Heart right ventricle (tissue), 16 donors: ENCODE data around the gene TMED8. TPM values are rescaled to one million over a fixed set of nuclear protein-coding genes. Genes with fewer than 3 reads are reported as not detected.

Experiments
- ATAC-seq, 8 donors: fragments of 200-7000 bp; cut with Tn5 transposase; one replicate each; pipeline ENCODE4 v1.9.1; 2020; ENCODE audit warnings: mild to moderate bottlenecking in 8 of 8, moderate library complexity in 8 of 8, moderate number of reproducible peaks in 1 of 8
- DNase-seq, 2 donors: peaks; one replicate each; pipeline ENCODE4 v3.0.0-alpha.2; 2020
- H3K27ac ChIP-seq, 10 donors: fragments of 200-600 bp; sonication (generic) in 2 of 10; one replicate each; pipeline versions ENCODE4 v1.5.0 to v1.8.0; 2020 to 2022; ENCODE audit warnings: mild to moderate bottlenecking in 3 of 10
- H3K27me3 ChIP-seq, 7 donors: fragments of 200-600 bp; one replicate each; pipeline ENCODE4 v1.8.0; 2021 to 2022; ENCODE audit warnings: mild to moderate bottlenecking in 2 of 7
- H3K36me3 ChIP-seq, 9 donors: fragments of 200-600 bp; sonication (generic) in 1 of 9; one replicate each; pipeline versions ENCODE4 v1.5.0 to v1.8.0; 2020 to 2022; ENCODE audit warnings: mild to moderate bottlenecking in 2 of 9
- H3K4me1 ChIP-seq, 9 donors: fragments of 200-600 bp; sonication (generic) in 1 of 9; one replicate each; pipeline versions ENCODE4 v1.5.0 to v1.8.0; 2020 to 2022; ENCODE audit warnings: mild to moderate bottlenecking in 4 of 9
- H3K4me3 ChIP-seq, 10 donors: fragments of 200-600 bp; sonication (generic) in 2 of 10; one replicate each; pipeline versions ENCODE4 v1.5.0 to v1.8.0; 2020 to 2022; ENCODE audit warnings: mild to moderate bottlenecking in 7 of 10, moderate library complexity in 2 of 10
- H3K9me3 ChIP-seq, 11 donors: fragments of 200-600 bp in 10 of 11; sonication (generic) in 2 of 11; one replicate each; pipeline versions ENCODE4 v1.5.0 to v1.8.0; 2013 to 2022; ENCODE audit warnings: mild to moderate bottlenecking in 2 of 11, control low read depth in 1 of 11, moderate library complexity in 1 of 11
- CTCF ChIP-seq, 9 donors: fragments of 200-600 bp; sonication (generic) in 2 of 9; IDR thresholded peaks; one replicate each; pipeline versions ENCODE4 v1.5.0 to v1.8.0; 2021 to 2022; ENCODE audit warnings: antibody characterized with exemption in 9 of 9, mild to moderate bottlenecking in 5 of 9, moderate library complexity in 1 of 9
- WGBS, 2 donors: extraction: QIAGEN DNeasy Blood & Tissue Kit; methylation state at CpG; one replicate each; pipeline ENCODE4 v1.1.7; 2013; ENCODE audit warnings: inconsistent platforms in 1 of 2; 5-methylcytosine and 5-hydroxymethylcytosine counted together
- intact Hi-C, 10 donors: fragments of 100-400 bp; cut with DNase I; formaldehyde crosslinking; loops; one replicate each; pipeline versions ENCODE4 v1.11.1 to v1.14.2; 2022
- polyA plus RNA-seq, 2 donors: library from polyadenylated mRNA; stranded (reverse); fragments of 200-250 nt; gene quantifications; one replicate each; pipeline ENCODE4 v1.2.3, GENCODE V29; 2013
- total RNA-seq, 10 donors: library from RNA; stranded (reverse); fragmentation: NEBNext Ultra II Directional in 3 of 10; extraction: Animal tissue kit (Norgen Biotek cat#: 25700) in 3 of 10; gene quantifications; one replicate each; pipeline versions ENCODE4 v1.2.1 to v1.2.4, GENCODE V29; 2021 to 2023
- donor health status: Arrhythmogenic right ventricular cardiomyopathy.
- donor health status: ischemic (EF 13 %, LVEDD 7.1; RV severe dilation, severe dysfunction).
- donor health status: healthy with polysubstance abuse.
- donor health status: DM: no; HTN: yes; CAD: no.
- donor health status: DM: no; HTN: no; CAD: no.
- donor health status: ischemic (EF 25% LVEDD 6.9; RV normal size, moderate dysfunction).
- donor health status: ischemic (EF 25% LVEDD 5.7; RV mildly dilated, moderate dysfunction).
- donor health status: healthy.
- donor health status: DM: yes; HTN: yes; CAD: no.
- donor health status: Ischemic cardiomyopathy.
- donor health status: ischemic (EF 35%, LVEDD 5.7; RV mildly dilated, moderate dysfunction).
- donor health status: nonischemic (EF 11% LVEDD 7.7; RV severe dilation, severe dysfunction).
- donor health status: DM: yes; HTN: yes; CAD: no.
- donor health status: PGD.
- donor health status: ischemic (EF 29% LVEDD 5.4; RV normal size, mild dysfunction).
- donor health status: nonischemic (EF 23%, LVEDD 6.1; RV moderate dilation, normal function).

Gene TMED8
- total and polyA plus RNA-seq, 12 donors = 1.8 to 8.7 (median 6.8) TPM

GRCh38 chr14:77316195-77316505, 60.7 kb downstream of the TMED8 start:
- peaks cover 0 to 63% (median 27%) of the 10 kb centered on the region in 9 donors for H3K4me1 ChIP-seq
- ATAC-seq (no peak), DNase-seq (no peak)
- TF ChIP-seq CTCF (IDR thresholded peaks at IDR 0.05) = peak in 3 of 9 donors; percentile 5 to 17 (median 14)
- no peak overlapping the region for H3K27ac ChIP-seq
- H3K27me3 ChIP-seq = no peaks in the 10 kb centered on the region
- H3K36me3 ChIP-seq = no peaks in the 10 kb centered on the region
- H3K9me3 ChIP-seq = no peaks in the 10 kb centered on the region
- intact Hi-C loops = loop anchor here (1.0 to 10.0 kb wide), 10 partner anchors 161 to 444 kb away; no protein-coding TSS in a partner anchor
- 38 to 42% methylated on average over 1 of the region's 1 CpG for WGBS, 2 donors
- no peak overlapping the region for H3K4me3 ChIP-seq

GRCh38 chr14:77314539-77315457, 62.1 kb downstream of the TMED8 start:
- TF ChIP-seq CTCF (IDR thresholded peaks at IDR 0.05) = no peak
- peak overlapping the region in 3 of 10 donors; percentile 2 to 44 (median 21) for H3K27ac ChIP-seq
- DNase-seq = no peak

GRCh38 chr14:77314043-77314442, 62.9 kb downstream of the TMED8 start:
- peaks cover 0 to 54% (median 20%) of the 10 kb centered on the region in 9 donors for H3K4me1 ChIP-seq
- no peak overlapping the region for H3K27ac ChIP-seq
- no peak for TF ChIP-seq CTCF (IDR thresholded peaks at IDR 0.05)
- H3K4me3 ChIP-seq = no peak overlapping the region
- H3K9me3 ChIP-seq = no peaks in the 10 kb centered on the region
- H3K27me3 ChIP-seq = no peaks in the 10 kb centered on the region
- DNase-seq = no peak
- peaks cover 0 to 10% (median 0%) of the 10 kb centered on the region in 9 donors for H3K36me3 ChIP-seq
- intact Hi-C loops = loop anchor here in 6 of 10 donors (5.0 to 10.0 kb wide), 7 partner anchors 159 to 439 kb away; partner anchors contain the start of gene ZDHHC22 (in 1 of the 6)
- no peak for ATAC-seq
- WGBS, 2 donors = 16 to 31% methylated on average over 2 of the region's 2 CpGs

More at GRCh38 chr14:77314539-77315457, 62.1 kb downstream of the TMED8 start:
- peaks cover 0 to 10% (median 0%) of the 10 kb centered on the region in 9 donors for H3K36me3 ChIP-seq
- H3K27me3 ChIP-seq = no peaks in the 10 kb centered on the region
- H3K4me3 ChIP-seq = no peak overlapping the region
- H3K4me1 ChIP-seq = peaks cover 0 to 61% (median 24%) of the 10 kb centered on the region in 9 donors
- intact Hi-C loops = loop anchor here (5.0 to 10.0 kb wide), 9 partner anchors 160 to 442 kb away; partner anchors contain the start of gene ZDHHC22 (in 1 of the 10)
- peak in 1 of 8 donors; percentile 17 for ATAC-seq
- 66 to 69% methylated on average over 10 of the region's 10 CpGs for WGBS, 2 donors
- H3K9me3 ChIP-seq = no peaks in the 10 kb centered on the region

GRCh38 chr14:77313371-77313770, 63.5 kb downstream of the TMED8 start:
- 63 to 72% methylated on average over 1 of the region's 1 CpG for WGBS, 2 donors
- TF ChIP-seq CTCF (IDR thresholded peaks at IDR 0.05) = no peak
- Histone ChIP-seq H3K4me3 (no peak overlapping the region), H3K27me3 (no peaks in the 10 kb centered on the region), H3K27ac (no peak overlapping the region), H3K4me1 (peaks cover 0 to 49% (median 20%) of the 10 kb centered on the region in 9 donors), H3K36me3 (peaks cover 0 to 10% (median 0%) of the 10 kb centered on the region in 9 donors), H3K9me3 (no peaks in the 10 kb centered on the region)
- ATAC-seq (no peak), DNase-seq (no peak)
- intact Hi-C loops = loop anchor here in 6 of 10 donors (5.0 to 10.0 kb wide), 7 partner anchors 159 to 439 kb away; partner anchors contain the start of gene ZDHHC22 (in 1 of the 6)
